Measurements from ENCODE around the gene FPGT.

DNA sequence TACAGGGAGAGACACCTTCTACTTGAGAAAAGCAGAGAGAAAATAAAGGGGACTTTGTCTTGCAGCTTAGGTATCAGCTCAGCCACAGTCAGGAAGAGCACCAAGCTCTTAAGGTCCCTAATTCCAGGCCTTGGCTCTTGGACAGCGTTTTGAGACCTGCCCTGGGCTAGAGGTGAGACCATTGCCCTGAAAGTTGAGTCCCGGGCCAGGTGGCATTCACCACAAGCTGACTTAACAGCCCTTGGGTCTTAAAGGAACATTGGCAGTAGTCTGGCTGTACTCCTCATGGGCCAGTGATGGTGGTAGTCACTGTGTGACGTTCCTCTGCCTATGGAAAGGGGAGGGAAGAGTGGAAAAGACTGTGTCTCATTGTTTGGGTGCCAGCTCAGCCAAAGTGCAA is 25.4 kb downstream of the FPGT start:
- TF ChIP-seq, protein P1, sequence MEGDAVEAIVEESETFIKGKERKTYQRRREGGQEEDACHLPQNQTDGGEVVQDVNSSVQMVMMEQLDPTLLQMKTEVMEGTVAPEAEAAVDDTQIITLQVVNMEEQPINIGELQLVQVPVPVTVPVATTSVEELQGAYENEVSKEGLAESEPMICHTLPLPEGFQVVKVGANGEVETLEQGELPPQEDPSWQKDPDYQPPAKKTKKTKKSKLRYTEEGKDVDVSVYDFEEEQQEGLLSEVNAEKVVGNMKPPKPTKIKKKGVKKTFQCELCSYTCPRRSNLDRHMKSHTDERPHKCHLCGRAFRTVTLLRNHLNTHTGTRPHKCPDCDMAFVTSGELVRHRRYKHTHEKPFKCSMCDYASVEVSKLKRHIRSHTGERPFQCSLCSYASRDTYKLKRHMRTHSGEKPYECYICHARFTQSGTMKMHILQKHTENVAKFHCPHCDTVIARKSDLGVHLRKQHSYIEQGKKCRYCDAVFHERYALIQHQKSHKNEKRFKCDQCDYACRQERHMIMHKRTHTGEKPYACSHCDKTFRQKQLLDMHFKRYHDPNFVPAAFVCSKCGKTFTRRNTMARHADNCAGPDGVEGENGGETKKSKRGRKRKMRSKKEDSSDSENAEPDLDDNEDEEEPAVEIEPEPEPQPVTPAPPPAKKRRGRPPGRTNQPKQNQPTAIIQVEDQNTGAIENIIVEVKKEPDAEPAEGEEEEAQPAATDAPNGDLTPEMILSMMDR (IDR thresholded peaks at IDR 0.05): no peak
- TF ChIP-seq EZH2 (IDR thresholded peaks at IDR 0.05; ENCODE audit: borderline replicate concordance, insufficient read depth, low read depth, low read length, poor library complexity, severe bottlenecking): no peak

Measured in B cell (primary cell).